Astrocyte (in vitro differentiated cells and primary cell): ENCODE results near the gene CEP83. TPM values are rescaled to one million over a fixed set of nuclear protein-coding genes. Genes with fewer than 3 reads are reported as not detected.

Experiments used
- DNase-seq: peaks from one replicate; pipeline ENCODE4 v3.0.0-alpha.2; 2010; ENCODE audit warnings: low read depth
- FAIRE-seq: peaks from 2 replicates; lab custom pipeline; 2011; peaks lifted over from hg19 to GRCh38; lab: Jason Lieb, UNC
- H2AFZ ChIP-seq: 2 replicates; pipeline ENCODE4 v1.6.0; 2012; ENCODE audit warnings: low read depth, low read length, inconsistent platforms
- H3K27ac ChIP-seq: 2 replicates; pipeline ENCODE4 v1.5.1; 2011; ENCODE audit warnings: low read depth, low read length, inconsistent platforms
- H3K27me3 ChIP-seq: 2 replicates; pipeline ENCODE4 v1.6.0; 2011; ENCODE audit warnings: low read length, inconsistent platforms; ENCODE audit not compliant: insufficient read depth
- H3K36me3 ChIP-seq: 2 replicates; pipeline ENCODE4 v1.5.1; 2011; ENCODE audit warnings: low read length, inconsistent platforms; ENCODE audit not compliant: insufficient read depth
- H3K4me1 ChIP-seq: 2 replicates; pipeline ENCODE4 v1.5.1; 2011; ENCODE audit warnings: low read length, inconsistent platforms; ENCODE audit not compliant: insufficient read depth
- H3K4me2 ChIP-seq: 2 replicates; pipeline ENCODE4 v1.6.0; 2012; ENCODE audit warnings: low read length, inconsistent platforms
- H3K4me3 ChIP-seq: 2 replicates; pipeline ENCODE4 v1.5.1; 2011; ENCODE audit warnings: low read depth, mild to moderate bottlenecking, low read length, inconsistent platforms; ENCODE audit not compliant: insufficient read depth
- H3K79me2 ChIP-seq: 2 replicates; pipeline ENCODE4 v1.6.0; 2012; ENCODE audit warnings: mild to moderate bottlenecking, low read length, inconsistent platforms; ENCODE audit not compliant: insufficient read depth
- H3K9ac ChIP-seq: 2 replicates; pipeline ENCODE4 v1.6.0; 2012; ENCODE audit warnings: mild to moderate bottlenecking, low read length, inconsistent platforms
- H3K9me3 ChIP-seq: 2 replicates; pipeline ENCODE4 v1.5.1; 2012; ENCODE audit warnings: low read depth, mild to moderate bottlenecking, low read length, inconsistent platforms; ENCODE audit not compliant: insufficient read depth
- H4K20me1 ChIP-seq: 2 replicates; pipeline ENCODE4 v1.6.0; 2012; ENCODE audit warnings: low read length, inconsistent platforms; ENCODE audit not compliant: insufficient read depth
- H3K27ac Mint-ChIP-seq: one replicate; pipeline ENCODE4 v1.8.0; 2021; ENCODE audit warnings: mild to moderate bottlenecking, mixed read lengths; ENCODE audit not compliant: unreplicated experiment
- H3K27me3 Mint-ChIP-seq: one replicate; pipeline ENCODE4 v1.8.0; 2021; ENCODE audit warnings: low read depth, mixed read lengths; ENCODE audit not compliant: unreplicated experiment
- H3K36me3 Mint-ChIP-seq: one replicate; pipeline ENCODE4 v1.8.0; 2021; ENCODE audit warnings: low read depth, mixed read lengths; ENCODE audit not compliant: unreplicated experiment
- H3K4me1 Mint-ChIP-seq: one replicate; pipeline ENCODE4 v1.8.0; 2021; ENCODE audit warnings: low read depth, mixed read lengths; ENCODE audit not compliant: unreplicated experiment
- H3K4me3 Mint-ChIP-seq: one replicate; pipeline ENCODE4 v1.8.0; 2021; ENCODE audit warnings: mild to moderate bottlenecking, moderate library complexity, mixed read lengths; ENCODE audit not compliant: unreplicated experiment
- H3K9me3 Mint-ChIP-seq: one replicate; pipeline ENCODE4 v1.8.0; 2021; ENCODE audit warnings: mild to moderate bottlenecking, mixed read lengths; ENCODE audit not compliant: unreplicated experiment
- EZH2 ChIP-seq: IDR thresholded peaks from 2 replicates; pipeline ENCODE4 v1.6.1; 2012; ENCODE audit warnings: mild to moderate bottlenecking, low read length, inconsistent platforms; ENCODE audit not compliant: insufficient read depth
- total RNA-seq: library from RNA; stranded (reverse); gene quantifications from 2 replicates; pipeline ENCODE4 v1.2.1, GENCODE V29; 2021
- TF ChIP-seq, protein P1 (sequence below): IDR thresholded peaks from 2 replicates; pipeline ENCODE4 v1.5.1; 2011; ENCODE audit warnings: low read depth, mild to moderate bottlenecking, inconsistent platforms, low read length, moderate library complexity; ENCODE audit not compliant: insufficient read depth

The CEP83 gene
- total RNA-seq, 1 donor from 2014 or later = 12.4 TPM

DNA sequence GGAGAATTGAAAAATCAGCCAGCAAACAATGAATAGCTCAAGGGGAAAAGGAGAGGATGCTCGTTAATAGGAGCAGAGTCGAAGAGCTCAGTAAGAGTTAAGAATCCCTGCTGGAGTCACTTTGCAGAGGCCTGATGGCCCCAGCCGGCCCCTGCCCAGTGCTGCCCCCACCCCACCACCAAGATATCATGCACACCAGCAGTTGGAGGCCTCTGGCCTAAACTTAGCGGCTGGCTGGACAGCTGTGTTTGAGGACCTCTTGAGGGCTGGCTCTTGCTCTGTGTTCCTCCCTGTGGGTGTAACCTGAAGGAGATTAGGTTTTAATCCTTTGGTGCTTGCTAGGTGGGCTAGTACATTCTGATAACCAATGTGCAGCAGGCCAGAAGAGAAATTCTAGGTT is 169.3 kb downstream of the CEP83 start:
- Mint-ChIP-seq H3K4me1 (peaks cover 16% of the 10 kb centered on the region), H3K27ac (no peak overlapping the region), H3K4me3 (no peak overlapping the region), H3K9me3 (no peaks in the 10 kb centered on the region), H3K27me3 (no peaks in the 10 kb centered on the region), H3K36me3 (peaks cover 8% of the 10 kb centered on the region)
- H3K27me3 ChIP-seq = no peaks in the 10 kb centered on the region
- H3K4me3 ChIP-seq = no peak overlapping the region
- peak overlapping the region; percentile 81 for H3K4me2 ChIP-seq
- FAIRE-seq (no peak), DNase-seq (no peak)
- H3K9me3 ChIP-seq = no peaks in the 10 kb centered on the region
- TF ChIP-seq, protein P1, sequence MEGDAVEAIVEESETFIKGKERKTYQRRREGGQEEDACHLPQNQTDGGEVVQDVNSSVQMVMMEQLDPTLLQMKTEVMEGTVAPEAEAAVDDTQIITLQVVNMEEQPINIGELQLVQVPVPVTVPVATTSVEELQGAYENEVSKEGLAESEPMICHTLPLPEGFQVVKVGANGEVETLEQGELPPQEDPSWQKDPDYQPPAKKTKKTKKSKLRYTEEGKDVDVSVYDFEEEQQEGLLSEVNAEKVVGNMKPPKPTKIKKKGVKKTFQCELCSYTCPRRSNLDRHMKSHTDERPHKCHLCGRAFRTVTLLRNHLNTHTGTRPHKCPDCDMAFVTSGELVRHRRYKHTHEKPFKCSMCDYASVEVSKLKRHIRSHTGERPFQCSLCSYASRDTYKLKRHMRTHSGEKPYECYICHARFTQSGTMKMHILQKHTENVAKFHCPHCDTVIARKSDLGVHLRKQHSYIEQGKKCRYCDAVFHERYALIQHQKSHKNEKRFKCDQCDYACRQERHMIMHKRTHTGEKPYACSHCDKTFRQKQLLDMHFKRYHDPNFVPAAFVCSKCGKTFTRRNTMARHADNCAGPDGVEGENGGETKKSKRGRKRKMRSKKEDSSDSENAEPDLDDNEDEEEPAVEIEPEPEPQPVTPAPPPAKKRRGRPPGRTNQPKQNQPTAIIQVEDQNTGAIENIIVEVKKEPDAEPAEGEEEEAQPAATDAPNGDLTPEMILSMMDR = no peak
- TF ChIP-seq EZH2 = no peak
- H3K79me2 ChIP-seq = no peaks in the 10 kb centered on the region
- H3K36me3 ChIP-seq = no peaks in the 10 kb centered on the region
- no peaks in the 10 kb centered on the region for H4K20me1 ChIP-seq
- H3K9ac ChIP-seq = no peak overlapping the region
- no peak overlapping the region for H2AFZ ChIP-seq
- H3K27ac ChIP-seq = peak overlapping the region; percentile 32
- peaks cover 17% of the 10 kb centered on the region for H3K4me1 ChIP-seq

DNA sequence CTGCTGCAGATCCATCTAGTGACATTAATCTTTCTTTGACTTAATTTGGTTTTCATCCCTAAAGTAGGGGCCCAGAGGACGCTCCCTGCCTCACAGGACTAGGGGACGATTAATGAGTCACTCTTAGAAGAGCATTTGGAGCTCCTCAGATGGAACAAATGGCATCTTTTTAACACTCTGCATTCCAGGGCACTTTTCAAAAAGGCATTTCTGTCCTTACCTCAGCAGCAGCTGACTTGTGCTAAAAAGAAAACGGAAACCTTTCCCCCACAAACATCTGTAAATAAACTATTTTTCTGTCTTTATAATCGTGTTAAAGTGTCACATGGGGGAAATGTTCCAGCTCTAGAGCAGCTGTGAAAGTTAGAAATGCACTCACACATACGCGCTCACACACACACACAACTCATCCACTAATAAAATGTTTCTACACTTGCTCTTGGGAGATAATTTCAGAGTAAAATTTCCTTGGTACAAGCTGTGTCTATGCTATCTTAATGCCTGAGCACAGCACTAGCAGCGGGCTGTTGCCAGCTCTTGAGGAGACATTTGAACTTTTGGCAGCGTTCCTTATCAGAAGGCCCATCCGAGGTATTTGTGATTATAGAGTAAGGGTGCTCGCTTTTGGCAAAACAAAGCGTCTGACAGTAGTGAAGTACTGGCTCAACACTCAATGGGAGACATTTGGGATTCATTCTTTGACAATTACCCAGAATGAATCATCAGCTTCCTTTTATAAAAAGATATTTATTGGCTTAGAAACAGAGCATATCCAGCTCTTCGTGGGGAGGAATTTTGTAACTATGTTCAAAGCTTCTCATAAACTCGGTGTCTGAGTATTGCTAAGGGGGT is 170.0 kb downstream of the CEP83 start:
- Mint-ChIP-seq H3K36me3 (peaks cover 4% of the 10 kb centered on the region), H3K4me1 (peaks cover 16% of the 10 kb centered on the region), H3K9me3 (no peaks in the 10 kb centered on the region), H3K4me3 (peak overlapping the region; percentile 8), H3K27ac (peak overlapping the region; percentile 66), H3K27me3 (peaks cover 4% of the 10 kb centered on the region)
- Histone ChIP-seq H3K9me3 (no peaks in the 10 kb centered on the region), H2AFZ (no peak overlapping the region), H3K9ac (no peak overlapping the region), H4K20me1 (no peaks in the 10 kb centered on the region), H3K4me1 (peaks cover 17% of the 10 kb centered on the region), H3K4me3 (no peak overlapping the region), H3K27ac (peak overlapping the region; percentile 51), H3K27me3 (no peaks in the 10 kb centered on the region), H3K36me3 (no peaks in the 10 kb centered on the region), H3K79me2 (no peaks in the 10 kb centered on the region), H3K4me2 (peak overlapping the region; percentile 81)
- no peak for TF ChIP-seq EZH2
- TF ChIP-seq, protein P1 = no peak
- DNase-seq = peak; percentile 77
- peak; percentile 37 for FAIRE-seq

DNA sequence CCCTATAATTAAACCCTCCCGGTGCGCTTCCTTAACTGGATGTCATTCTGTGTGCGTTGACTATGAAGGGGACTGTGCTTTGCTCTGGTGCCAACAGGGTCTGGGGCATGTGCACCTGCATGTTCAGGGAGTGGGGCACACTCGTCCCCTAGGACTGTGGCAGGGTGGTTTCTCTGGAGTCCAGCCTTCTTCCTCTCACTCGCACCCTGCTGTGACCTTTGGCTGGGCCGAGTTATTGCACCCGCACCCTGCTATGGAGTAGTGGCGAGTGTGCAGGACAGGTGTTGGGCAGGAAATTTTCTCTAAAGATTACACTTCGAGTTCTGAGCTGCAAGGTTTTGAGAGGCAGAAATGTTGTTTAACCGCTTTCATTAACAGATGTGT is 172.4 kb downstream of the CEP83 start:
- Histone ChIP-seq H3K27ac (no peak overlapping the region), H3K4me2 (no peak overlapping the region), H3K9me3 (no peaks in the 10 kb centered on the region), H3K36me3 (no peaks in the 10 kb centered on the region), H3K4me1 (peaks cover 17% of the 10 kb centered on the region), H2AFZ (no peak overlapping the region), H4K20me1 (no peaks in the 10 kb centered on the region), H3K27me3 (no peaks in the 10 kb centered on the region), H3K9ac (no peak overlapping the region), H3K4me3 (no peak overlapping the region), H3K79me2 (no peaks in the 10 kb centered on the region)
- TF ChIP-seq, protein P1 = no peak
- TF ChIP-seq EZH2 = no peak
- Mint-ChIP-seq H3K4me1 (peaks cover 19% of the 10 kb centered on the region), H3K4me3 (no peak overlapping the region), H3K27ac (no peak overlapping the region), H3K9me3 (no peaks in the 10 kb centered on the region), H3K36me3 (peaks cover 4% of the 10 kb centered on the region), H3K27me3 (peaks cover 8% of the 10 kb centered on the region)
- DNase-seq = no peak
- no peak for FAIRE-seq
